K562 (cell line): ENCODE results near the gene SRRT. TPM values are rescaled to one million over a fixed set of nuclear protein-coding genes. Genes with fewer than 3 reads are reported as not detected.

Experiments used
- CC2D1A ChIP-seq: fragments of 450-650 bp; IDR thresholded peaks from 2 replicates; pipeline ENCODE4 v1.6.1; 2017; ENCODE audit warnings: mild to moderate bottlenecking
- GATAD2A ChIP-seq: fragments of 450-650 bp; IDR thresholded peaks from 2 replicates; pipeline ENCODE4 v1.6.1; 2017
- HDAC8 ChIP-seq: fragments of 450-650 bp; IDR thresholded peaks from 2 replicates; pipeline ENCODE4 v1.6.1; 2016; ENCODE audit warnings: mild to moderate bottlenecking, missing genetic modification characterization, moderate library complexity, missing compliant biosample characterization
- ILF3 ChIP-seq: fragments of 450-650 bp; IDR thresholded peaks from 2 replicates; pipeline ENCODE4 v1.6.1; 2018; ENCODE audit warnings: antibody characterized with exemption, mild to moderate bottlenecking, moderate library complexity, borderline replicate concordance
- KDM2B ChIP-seq: fragments of 250-450 bp; sonication (Bioruptor Pico); IDR thresholded peaks from 2 replicates; pipeline ENCODE4 v1.8.0; 2021; ENCODE audit warnings: mild to moderate bottlenecking, moderate library complexity
- KDM4B ChIP-seq, 2 experiments: fragments of 450-650 bp in 1 of 2; sonication (generic) in 1 of 2; IDR thresholded peaks; 2 replicates each; pipeline ENCODE4 v1.6.1; 2016 to 2017; ENCODE audit warnings: borderline replicate concordance in 2 of 2, antibody characterized with exemption in 1 of 2, low read depth in 1 of 2, mild to moderate bottlenecking in 1 of 2
- PCBP2 ChIP-seq: fragments of 200-400 bp; formaldehyde crosslinking; IDR thresholded peaks from 2 replicates; pipeline ENCODE4 v1.6.1; 2018; ENCODE audit warnings: low read length, low read depth, mild to moderate bottlenecking, moderate library complexity; ENCODE audit not compliant: poor library complexity, severe bottlenecking
- RBFOX2 ChIP-seq: fragments of 200-400 bp; formaldehyde crosslinking; IDR thresholded peaks from 2 replicates; pipeline ENCODE4 v1.6.1; 2017; ENCODE audit warnings: low read depth, mild to moderate bottlenecking, low read length, moderate library complexity
- RBM14 ChIP-seq: fragments of 200-400 bp; formaldehyde crosslinking; IDR thresholded peaks from 2 replicates; pipeline ENCODE4 v1.6.1; 2018; ENCODE audit warnings: low read depth, mild to moderate bottlenecking, low read length, moderate library complexity, borderline replicate concordance; ENCODE audit not compliant: insufficient read depth
- polyA plus RNA-seq, 8 experiments: library from polyadenylated mRNA; depleted of rRNA in 4 of 8; stranded (reverse) in 5 of 8; unstranded in 3 of 8; fragments of >200 nt; fragmentation: Nextera tagmentation in 2 of 8; fragmentation: Illumina TruSeq in 1 of 8; extraction: Ambion mirVana in 2 of 8; extraction: Trizol in 1 of 8; gene quantifications; 2 replicates each; pipeline versions ENCODE4 v1.2.1 to v1.2.3, GENCODE V29; 2011 to 2014; ENCODE audit warnings: inconsistent platforms in 1 of 8, missing spikeins in 1 of 8
- total RNA-seq, 7 experiments: library from RNA; depleted of rRNA in 6 of 7; stranded (reverse); fragments of >200 nt in 6 of 7; fragmentation: Illumina TruSeq in 2 of 7; extraction: Trizol in 2 of 7; gene quantifications; 2 replicates each; pipeline versions ENCODE4 v1.2.1 to v1.2.3, GENCODE V29; 2011 to 2021; ENCODE audit warnings: low replicate concordance in 1 of 7
- TF ChIP-seq, protein P1 (sequence below): fragments of 450-650 bp; IDR thresholded peaks from 2 replicates; pipeline ENCODE4 v1.6.1; 2016; ENCODE audit warnings: mild to moderate bottlenecking
- TF ChIP-seq, protein P2 (sequence below): IDR thresholded peaks from 2 replicates; pipeline ENCODE4 v1.6.1; 2011; ENCODE audit not compliant: insufficient read length; ENCODE audit errors: extremely low read depth
- TF ChIP-seq, protein P3 (sequence below), 2 experiments: fragments of 450-650 bp; formaldehyde crosslinking in 1 of 2; IDR thresholded peaks; 2 replicates each; pipeline versions ENCODE4 v1.4.0 to v1.6.1; 2014 to 2020; ENCODE audit warnings: mild to moderate bottlenecking in 2 of 2, borderline replicate concordance in 1 of 2, low read depth in 1 of 2
- TF ChIP-seq, protein P4 (sequence below): fragments of 450-650 bp; IDR thresholded peaks from 2 replicates; pipeline ENCODE4 v1.6.1; 2016; ENCODE audit warnings: antibody characterized with exemption

SRRT gene
- total and polyA plus RNA-seq, 9 of the 15 experiments (the other 6 are each of a cell fraction or from before 2014, with no cell fraction given) = 10.3 to 263 (median 84.4) TPM

DNA sequence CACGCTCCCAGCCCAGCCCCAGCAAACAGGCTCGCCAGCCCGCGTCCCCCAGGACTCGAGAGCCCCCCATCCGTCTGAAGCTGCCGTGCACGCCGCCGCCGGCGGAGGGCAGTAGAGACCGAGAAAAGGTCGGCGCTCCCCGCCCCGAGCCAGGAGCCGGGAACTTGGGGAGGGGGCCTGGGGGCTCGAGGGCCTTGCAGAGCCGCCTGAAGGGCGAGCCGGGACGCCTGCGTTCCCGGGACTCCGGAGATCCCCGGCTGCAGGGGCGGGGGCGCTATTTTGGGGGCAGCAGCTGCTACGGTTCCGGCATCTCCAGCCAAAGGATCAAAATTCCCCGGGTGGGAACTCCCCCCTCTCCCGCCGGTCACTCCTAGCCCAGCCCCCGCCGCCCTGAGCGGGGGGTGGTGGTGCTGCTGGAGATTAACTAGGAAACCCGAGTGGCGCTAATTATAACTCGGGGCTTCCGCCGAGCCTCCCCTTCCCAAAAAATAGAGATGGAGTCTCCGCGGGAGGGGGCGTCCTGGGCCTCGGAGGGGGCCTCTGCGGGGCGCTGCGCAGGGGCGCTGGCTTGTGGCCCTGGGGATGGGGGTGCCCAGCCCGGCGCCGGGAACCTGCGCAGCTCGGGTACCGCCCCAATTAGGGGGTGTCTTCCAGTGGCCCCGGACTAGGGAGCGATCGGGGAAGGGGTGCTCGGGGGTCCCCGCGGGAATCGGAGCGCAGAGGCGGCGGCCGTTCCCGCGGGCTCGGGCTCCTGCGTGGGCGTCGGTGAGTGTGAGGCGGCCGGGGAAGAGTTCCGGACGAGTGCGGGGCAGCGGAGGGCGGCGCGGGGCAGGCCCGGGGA, 20.2 kb downstream of the SRRT start (continued):
- TF ChIP-seq, protein P1, sequence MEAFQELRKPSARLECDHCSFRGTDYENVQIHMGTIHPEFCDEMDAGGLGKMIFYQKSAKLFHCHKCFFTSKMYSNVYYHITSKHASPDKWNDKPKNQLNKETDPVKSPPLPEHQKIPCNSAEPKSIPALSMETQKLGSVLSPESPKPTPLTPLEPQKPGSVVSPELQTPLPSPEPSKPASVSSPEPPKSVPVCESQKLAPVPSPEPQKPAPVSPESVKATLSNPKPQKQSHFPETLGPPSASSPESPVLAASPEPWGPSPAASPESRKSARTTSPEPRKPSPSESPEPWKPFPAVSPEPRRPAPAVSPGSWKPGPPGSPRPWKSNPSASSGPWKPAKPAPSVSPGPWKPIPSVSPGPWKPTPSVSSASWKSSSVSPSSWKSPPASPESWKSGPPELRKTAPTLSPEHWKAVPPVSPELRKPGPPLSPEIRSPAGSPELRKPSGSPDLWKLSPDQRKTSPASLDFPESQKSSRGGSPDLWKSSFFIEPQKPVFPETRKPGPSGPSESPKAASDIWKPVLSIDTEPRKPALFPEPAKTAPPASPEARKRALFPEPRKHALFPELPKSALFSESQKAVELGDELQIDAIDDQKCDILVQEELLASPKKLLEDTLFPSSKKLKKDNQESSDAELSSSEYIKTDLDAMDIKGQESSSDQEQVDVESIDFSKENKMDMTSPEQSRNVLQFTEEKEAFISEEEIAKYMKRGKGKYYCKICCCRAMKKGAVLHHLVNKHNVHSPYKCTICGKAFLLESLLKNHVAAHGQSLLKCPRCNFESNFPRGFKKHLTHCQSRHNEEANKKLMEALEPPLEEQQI = no peak
- TF ChIP-seq PCBP2 (no peak), RBFOX2 (peak; percentile 33), GATAD2A (peak; percentile 77; the same call in 1 of the 2 replicates), RBM14 (0 out of 2 replicates have a peak, but pooled peaks have one; percentile 92), HDAC8 (tag) (no peak), KDM4B (IDR thresholded peaks at IDR 0.05; ENCODE audit: borderline replicate concordance in 2 of 2, low read depth in 1 of 2) (0 out of 4 replicates have a peak, but pooled peaks of 1 of the 2 experiments have one; percentile 42), KDM2B (peak; percentile 66), CC2D1A (peak; percentile 64), ILF3 (no peak)
- TF ChIP-seq, protein P2, sequence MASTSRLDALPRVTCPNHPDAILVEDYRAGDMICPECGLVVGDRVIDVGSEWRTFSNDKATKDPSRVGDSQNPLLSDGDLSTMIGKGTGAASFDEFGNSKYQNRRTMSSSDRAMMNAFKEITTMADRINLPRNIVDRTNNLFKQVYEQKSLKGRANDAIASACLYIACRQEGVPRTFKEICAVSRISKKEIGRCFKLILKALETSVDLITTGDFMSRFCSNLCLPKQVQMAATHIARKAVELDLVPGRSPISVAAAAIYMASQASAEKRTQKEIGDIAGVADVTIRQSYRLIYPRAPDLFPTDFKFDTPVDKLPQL = no peak
- TF ChIP-seq, protein P3, sequence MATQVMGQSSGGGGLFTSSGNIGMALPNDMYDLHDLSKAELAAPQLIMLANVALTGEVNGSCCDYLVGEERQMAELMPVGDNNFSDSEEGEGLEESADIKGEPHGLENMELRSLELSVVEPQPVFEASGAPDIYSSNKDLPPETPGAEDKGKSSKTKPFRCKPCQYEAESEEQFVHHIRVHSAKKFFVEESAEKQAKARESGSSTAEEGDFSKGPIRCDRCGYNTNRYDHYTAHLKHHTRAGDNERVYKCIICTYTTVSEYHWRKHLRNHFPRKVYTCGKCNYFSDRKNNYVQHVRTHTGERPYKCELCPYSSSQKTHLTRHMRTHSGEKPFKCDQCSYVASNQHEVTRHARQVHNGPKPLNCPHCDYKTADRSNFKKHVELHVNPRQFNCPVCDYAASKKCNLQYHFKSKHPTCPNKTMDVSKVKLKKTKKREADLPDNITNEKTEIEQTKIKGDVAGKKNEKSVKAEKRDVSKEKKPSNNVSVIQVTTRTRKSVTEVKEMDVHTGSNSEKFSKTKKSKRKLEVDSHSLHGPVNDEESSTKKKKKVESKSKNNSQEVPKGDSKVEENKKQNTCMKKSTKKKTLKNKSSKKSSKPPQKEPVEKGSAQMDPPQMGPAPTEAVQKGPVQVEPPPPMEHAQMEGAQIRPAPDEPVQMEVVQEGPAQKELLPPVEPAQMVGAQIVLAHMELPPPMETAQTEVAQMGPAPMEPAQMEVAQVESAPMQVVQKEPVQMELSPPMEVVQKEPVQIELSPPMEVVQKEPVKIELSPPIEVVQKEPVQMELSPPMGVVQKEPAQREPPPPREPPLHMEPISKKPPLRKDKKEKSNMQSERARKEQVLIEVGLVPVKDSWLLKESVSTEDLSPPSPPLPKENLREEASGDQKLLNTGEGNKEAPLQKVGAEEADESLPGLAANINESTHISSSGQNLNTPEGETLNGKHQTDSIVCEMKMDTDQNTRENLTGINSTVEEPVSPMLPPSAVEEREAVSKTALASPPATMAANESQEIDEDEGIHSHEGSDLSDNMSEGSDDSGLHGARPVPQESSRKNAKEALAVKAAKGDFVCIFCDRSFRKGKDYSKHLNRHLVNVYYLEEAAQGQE (IDR thresholded peaks at IDR 0.05; ENCODE audit: borderline replicate concordance) = peak; percentile 77
- TF ChIP-seq, protein P3 (CRISPR knock-in tag; IDR thresholded peaks at IDR 0.05; ENCODE audit: low read depth) = no peak
- TF ChIP-seq, protein P4, sequence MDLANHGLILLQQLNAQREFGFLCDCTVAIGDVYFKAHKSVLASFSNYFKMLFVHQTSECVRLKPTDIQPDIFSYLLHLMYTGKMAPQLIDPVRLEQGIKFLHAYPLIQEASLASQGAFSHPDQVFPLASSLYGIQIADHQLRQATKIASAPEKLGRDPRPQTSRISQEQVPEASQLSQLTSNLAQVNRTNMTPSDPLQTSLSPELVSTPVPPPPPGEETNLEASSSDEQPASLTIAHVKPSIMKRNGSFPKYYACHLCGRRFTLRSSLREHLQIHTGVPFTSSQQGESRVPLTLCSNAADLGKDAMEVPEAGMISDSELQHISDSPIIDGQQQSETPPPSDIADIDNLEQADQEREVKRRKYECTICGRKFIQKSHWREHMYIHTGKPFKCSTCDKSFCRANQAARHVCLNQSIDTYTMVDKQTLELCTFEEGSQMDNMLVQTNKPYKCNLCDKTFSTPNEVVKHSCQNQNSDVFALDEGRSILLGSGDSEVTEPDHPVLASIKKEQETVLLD = 0 out of 2 replicates have a peak, but pooled peaks have one; percentile 14
